ENCODE results near the gene KIAA0513. TPM values are rescaled to one million over a fixed set of nuclear protein-coding genes. Genes with fewer than 3 reads are reported as not detected.

KIAA0513 gene
- total RNA-seq, 1 donor from 2014 or later, result 10.6 TPM

DNA sequence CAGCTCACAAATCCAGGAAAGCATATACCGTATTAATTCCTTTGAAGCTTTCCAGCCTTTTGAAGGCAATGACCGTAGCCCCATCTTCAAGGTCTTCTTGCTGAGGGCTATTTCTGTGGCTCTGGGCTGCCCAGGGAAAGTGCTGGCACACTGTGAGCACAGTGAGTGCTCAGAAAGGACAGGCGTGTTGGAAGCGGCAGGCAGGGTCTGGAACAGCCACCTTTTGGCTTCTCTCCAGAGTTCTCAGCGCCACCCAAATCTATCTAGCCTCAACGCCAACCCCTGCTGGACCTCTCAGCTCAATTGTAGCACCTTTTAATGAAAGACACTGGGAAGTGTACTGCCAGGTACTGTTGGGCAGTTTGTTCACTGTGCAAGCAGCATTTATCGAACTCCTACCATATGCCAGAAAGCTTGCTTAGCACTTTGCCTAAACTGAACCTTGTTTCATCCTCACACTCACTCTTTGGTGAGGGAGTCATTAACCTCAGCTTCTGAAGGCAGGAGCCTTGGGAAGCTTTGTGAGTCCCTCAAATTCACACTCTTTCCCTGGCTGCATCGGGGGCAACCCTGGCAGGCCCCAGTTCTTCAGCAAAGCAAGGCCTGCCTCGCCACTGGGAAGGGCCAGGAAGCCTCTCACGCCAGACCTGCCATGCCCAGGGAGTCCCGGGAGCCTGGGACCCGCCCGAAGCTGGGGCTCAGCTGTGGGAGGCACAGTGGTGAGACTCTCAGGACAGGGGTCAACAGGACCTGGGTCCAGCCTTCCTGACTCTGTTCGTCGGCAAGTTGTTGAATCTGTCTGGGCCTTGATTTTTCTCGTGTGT is 98.2 kb downstream of the KIAA0513 start:
- DNase-seq (ENCODE audit: extremely low spot score, unreplicated experiment), result no peak
- Mint-ChIP-seq H3K27me3 (ENCODE audit: unreplicated experiment) (no peaks in the 10 kb centered on the region), H3K4me1 (ENCODE audit: unreplicated experiment) (peaks cover 41% of the 10 kb centered on the region), H3K27ac (ENCODE audit: unreplicated experiment) (peak overlapping the region; percentile 89), H3K36me3 (ENCODE audit: unreplicated experiment) (no peaks in the 10 kb centered on the region), H3K4me3 (ENCODE audit: unreplicated experiment) (no peak overlapping the region), H3K9me3 (ENCODE audit: unreplicated experiment) (no peaks in the 10 kb centered on the region)
- TF ChIP-seq, protein P1, sequence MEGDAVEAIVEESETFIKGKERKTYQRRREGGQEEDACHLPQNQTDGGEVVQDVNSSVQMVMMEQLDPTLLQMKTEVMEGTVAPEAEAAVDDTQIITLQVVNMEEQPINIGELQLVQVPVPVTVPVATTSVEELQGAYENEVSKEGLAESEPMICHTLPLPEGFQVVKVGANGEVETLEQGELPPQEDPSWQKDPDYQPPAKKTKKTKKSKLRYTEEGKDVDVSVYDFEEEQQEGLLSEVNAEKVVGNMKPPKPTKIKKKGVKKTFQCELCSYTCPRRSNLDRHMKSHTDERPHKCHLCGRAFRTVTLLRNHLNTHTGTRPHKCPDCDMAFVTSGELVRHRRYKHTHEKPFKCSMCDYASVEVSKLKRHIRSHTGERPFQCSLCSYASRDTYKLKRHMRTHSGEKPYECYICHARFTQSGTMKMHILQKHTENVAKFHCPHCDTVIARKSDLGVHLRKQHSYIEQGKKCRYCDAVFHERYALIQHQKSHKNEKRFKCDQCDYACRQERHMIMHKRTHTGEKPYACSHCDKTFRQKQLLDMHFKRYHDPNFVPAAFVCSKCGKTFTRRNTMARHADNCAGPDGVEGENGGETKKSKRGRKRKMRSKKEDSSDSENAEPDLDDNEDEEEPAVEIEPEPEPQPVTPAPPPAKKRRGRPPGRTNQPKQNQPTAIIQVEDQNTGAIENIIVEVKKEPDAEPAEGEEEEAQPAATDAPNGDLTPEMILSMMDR (IDR thresholded peaks at IDR 0.05), result no peak

DNA sequence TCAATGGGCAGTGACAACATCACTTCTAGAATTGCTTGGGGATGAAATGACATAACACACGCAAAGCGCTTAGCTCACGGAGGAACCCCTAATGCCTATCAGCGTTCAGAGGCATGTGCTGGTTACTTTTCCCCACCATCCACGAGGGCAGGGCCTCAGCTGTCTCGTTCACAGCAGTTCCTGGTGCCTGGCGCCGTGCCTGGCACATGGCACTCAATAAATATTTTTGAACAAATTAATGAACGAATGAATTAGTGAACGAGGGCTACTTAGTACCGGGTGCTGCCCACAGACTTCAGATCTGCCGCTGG is 98.8 kb downstream of the KIAA0513 start:
- peaks cover 45% of the 10 kb centered on the region for H3K4me1 Mint-ChIP-seq (ENCODE audit: unreplicated experiment)
- no peaks in the 10 kb centered on the region for H3K9me3 Mint-ChIP-seq (ENCODE audit: unreplicated experiment)
- H3K36me3 Mint-ChIP-seq (ENCODE audit: unreplicated experiment), result no peaks in the 10 kb centered on the region
- no peak for DNase-seq (ENCODE audit: extremely low spot score, unreplicated experiment)
- TF ChIP-seq, protein P1 (IDR thresholded peaks at IDR 0.05), result no peak
- H3K27me3 Mint-ChIP-seq (ENCODE audit: unreplicated experiment), result no peaks in the 10 kb centered on the region
- peak overlapping the region; percentile 89 for H3K27ac Mint-ChIP-seq (ENCODE audit: unreplicated experiment)
- H3K4me3 Mint-ChIP-seq (ENCODE audit: unreplicated experiment), result no peak overlapping the region

DNA sequence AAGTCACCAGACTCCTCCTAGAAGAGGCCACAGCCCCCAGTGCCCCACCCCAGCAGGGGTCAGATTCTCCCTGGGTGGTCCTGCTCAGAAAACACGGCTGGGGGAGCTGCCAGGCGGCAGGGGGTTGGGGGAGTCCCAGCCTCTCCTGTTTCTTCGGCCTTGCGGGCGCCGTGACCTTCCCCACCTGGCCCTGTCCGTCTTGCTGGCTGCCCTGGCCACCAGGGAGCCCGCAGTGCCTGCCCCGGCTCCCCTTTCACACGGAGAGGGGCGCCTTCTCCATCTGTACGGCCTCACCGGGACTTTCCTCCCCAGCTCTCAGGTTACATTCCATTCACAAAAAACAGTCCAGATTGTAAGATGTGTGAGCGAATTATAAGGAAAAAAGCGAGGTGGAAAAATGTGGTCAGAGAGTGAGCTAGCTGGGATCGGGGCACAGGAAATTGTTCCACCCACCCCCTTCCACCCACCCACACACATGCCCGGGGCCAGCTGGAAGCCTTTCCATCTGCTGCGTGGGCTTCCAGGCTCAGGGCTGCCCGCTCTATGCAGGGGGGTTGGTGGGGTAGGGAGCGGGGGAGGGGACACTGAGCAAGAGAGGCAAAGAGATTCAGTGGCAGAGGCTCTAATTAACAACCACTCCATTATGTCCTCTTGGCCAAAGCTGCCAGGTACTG is 99.2 kb downstream of the KIAA0513 start:
- H3K27ac Mint-ChIP-seq (ENCODE audit: unreplicated experiment), result peak overlapping the region; percentile 89
- TF ChIP-seq, protein P1 (IDR thresholded peaks at IDR 0.05), result no peak
- H3K9me3 Mint-ChIP-seq (ENCODE audit: unreplicated experiment), result no peaks in the 10 kb centered on the region
- H3K36me3 Mint-ChIP-seq (ENCODE audit: unreplicated experiment), result no peaks in the 10 kb centered on the region
- no peaks in the 10 kb centered on the region for H3K27me3 Mint-ChIP-seq (ENCODE audit: unreplicated experiment)
- no peak for DNase-seq (ENCODE audit: extremely low spot score, unreplicated experiment)
- peaks cover 45% of the 10 kb centered on the region for H3K4me1 Mint-ChIP-seq (ENCODE audit: unreplicated experiment)
- H3K4me3 Mint-ChIP-seq (ENCODE audit: unreplicated experiment), result no peak overlapping the region

DNA sequence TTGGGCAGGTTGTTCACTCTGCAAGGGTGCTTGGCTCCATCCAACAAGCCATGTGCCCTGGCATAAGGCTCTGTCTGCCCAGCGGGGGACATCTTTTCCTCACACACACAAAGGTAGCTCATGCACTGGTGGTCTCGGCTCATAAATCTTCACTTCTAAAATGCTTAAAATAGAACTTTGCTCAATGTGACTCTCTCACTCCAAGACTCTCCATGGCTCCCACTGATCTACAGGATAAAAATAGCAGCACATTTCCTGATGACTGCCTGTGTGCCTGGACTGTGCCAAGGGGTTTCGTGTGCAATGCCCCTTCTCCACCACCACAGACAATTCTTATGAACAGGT is 99.8 kb downstream of the KIAA0513 start:
- TF ChIP-seq, protein P1 (IDR thresholded peaks at IDR 0.05), result no peak
- H3K36me3 Mint-ChIP-seq (ENCODE audit: unreplicated experiment), result no peaks in the 10 kb centered on the region
- H3K4me3 Mint-ChIP-seq (ENCODE audit: unreplicated experiment), result no peak overlapping the region
- no peaks in the 10 kb centered on the region for H3K9me3 Mint-ChIP-seq (ENCODE audit: unreplicated experiment)
- H3K4me1 Mint-ChIP-seq (ENCODE audit: unreplicated experiment), result peaks cover 45% of the 10 kb centered on the region
- H3K27ac Mint-ChIP-seq (ENCODE audit: unreplicated experiment), result peak overlapping the region; percentile 89
- H3K27me3 Mint-ChIP-seq (ENCODE audit: unreplicated experiment), result no peaks in the 10 kb centered on the region
- DNase-seq (ENCODE audit: extremely low spot score, unreplicated experiment), result no peak

DNA sequence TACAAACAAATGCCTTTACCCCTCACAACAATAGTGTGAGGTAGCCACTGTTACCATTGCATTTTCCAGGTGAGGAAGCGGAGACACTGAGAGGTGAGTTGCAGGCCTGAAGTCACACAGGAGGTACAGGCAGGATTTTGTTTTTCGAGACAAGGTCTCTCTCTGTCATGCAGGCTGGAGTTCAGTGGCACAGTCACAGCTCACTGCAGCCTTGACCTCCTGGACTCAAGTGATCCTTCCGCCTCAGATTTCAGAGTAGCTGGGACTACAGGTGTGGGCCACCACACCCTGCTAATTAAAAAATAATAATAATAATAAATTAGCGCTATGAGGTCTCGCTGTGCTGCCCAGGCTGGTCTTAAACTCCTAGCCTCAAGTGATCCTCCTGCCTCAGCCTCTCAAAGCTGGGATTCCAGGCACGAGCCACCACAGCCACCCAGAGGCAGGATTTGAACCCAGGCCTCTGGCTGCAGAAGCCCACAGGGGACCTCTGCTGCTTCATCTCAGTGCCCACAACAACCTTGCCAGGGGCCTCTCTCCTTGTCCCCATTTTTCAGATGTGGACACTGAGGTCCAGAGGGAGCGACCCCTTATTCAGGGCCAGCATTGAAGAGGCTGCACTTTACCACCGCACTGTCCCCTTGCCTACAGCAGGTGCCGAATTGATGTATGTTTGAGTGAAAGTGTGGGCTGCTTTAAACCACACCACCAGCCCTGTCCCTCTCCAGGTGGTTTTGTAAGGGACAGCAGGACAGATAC is 100.7 kb downstream of the KIAA0513 start:
- no peak overlapping the region for H3K27ac Mint-ChIP-seq (ENCODE audit: unreplicated experiment)
- H3K9me3 Mint-ChIP-seq (ENCODE audit: unreplicated experiment), result no peaks in the 10 kb centered on the region
- no peaks in the 10 kb centered on the region for H3K36me3 Mint-ChIP-seq (ENCODE audit: unreplicated experiment)
- H3K27me3 Mint-ChIP-seq (ENCODE audit: unreplicated experiment), result no peaks in the 10 kb centered on the region
- H3K4me3 Mint-ChIP-seq (ENCODE audit: unreplicated experiment), result no peak overlapping the region
- no peak for DNase-seq (ENCODE audit: extremely low spot score, unreplicated experiment)
- TF ChIP-seq, protein P1 (IDR thresholded peaks at IDR 0.05), result no peak
- H3K4me1 Mint-ChIP-seq (ENCODE audit: unreplicated experiment), result peaks cover 45% of the 10 kb centered on the region
